Stimulated activated CD4-positive, alpha-beta T cell treated with anti-CD3 and anti-CD28 coated beads, Interleukin-12 subunit alpha, Interleukin-12 subunit beta, amount 100 ng/mL, for 24 hours (primary cell): ENCODE data around the gene CDH23.

ENCODE experiments used
- DNase-seq, 2 experiments: peaks; one replicate each; pipeline ENCODE4 v3.0.0-alpha.2; 2020; ENCODE audit warnings: low read depth in 2 of 2

CDH23 gene

DNA sequence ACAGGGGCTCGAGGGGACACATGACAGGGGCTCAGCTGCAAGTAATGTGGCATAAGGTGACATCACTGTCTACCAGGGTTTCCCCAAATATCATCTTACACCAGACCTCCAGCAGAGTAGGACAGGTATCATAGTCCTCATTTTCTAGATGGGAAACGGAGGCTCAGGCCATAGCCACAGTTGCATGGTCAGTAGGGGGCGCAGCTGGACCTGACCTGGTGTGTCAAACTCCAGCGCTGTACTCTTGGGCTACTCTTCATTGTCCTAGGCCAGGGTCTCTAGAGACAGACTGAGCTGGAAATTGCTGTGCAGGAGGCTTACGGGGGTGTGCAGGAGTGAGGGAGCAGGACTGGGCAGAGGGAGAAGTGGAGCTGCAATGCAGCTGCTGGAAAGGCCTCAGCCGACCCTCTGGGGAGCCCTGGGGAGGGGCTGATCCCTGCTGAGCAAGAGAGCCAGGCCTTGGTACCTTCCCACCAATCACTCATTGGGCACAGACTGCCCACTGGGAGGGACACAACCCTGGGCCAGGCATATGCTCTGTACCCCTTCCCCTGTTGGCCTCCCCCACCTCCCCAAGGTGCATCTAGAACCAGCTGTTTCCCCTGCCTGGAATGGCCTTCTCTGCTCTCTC, 89.9 kb downstream of the CDH23 start:
- peak in 1 of 2 experiments; percentile 40 for DNase-seq

DNA sequence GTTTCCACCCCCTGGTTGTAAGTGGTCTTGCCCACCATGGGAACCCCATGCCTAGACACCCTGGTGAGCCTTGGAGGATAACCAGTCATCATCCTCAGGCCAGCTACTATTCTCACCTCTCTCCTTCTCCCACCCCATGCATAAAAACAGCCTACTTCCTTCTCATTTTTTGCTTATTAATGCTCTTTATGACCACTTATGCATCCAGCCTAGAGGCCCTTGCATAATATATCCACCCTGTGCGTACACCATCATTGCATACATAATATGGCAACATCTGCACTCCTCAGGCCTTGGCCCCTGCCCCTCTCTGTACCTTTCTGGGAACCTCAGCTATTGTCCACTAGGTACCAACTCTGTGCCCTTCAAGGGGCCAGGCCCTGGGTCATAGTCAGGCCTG, 91.0 kb downstream of the CDH23 start:
- no peak for DNase-seq

DNA sequence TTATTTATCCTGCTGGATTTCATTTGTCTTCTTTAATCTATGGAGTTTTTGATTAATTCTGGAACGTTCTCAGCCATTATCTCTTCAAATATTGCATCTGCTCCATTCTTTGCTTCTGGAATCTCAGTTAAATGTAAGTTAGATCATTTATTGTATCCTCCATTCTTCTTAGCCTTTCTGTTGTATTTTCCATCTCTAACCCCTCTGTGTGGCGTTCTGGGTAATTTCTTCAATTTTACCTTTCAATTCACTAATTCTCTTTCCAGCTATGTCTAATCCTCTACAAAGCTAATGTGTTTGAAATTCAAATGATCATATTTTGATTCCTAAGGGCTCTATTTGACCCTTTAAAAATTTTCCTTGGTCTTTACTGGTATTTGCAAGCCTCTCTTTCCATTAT, 92.4 kb downstream of the CDH23 start:
- no peak for DNase-seq

DNA sequence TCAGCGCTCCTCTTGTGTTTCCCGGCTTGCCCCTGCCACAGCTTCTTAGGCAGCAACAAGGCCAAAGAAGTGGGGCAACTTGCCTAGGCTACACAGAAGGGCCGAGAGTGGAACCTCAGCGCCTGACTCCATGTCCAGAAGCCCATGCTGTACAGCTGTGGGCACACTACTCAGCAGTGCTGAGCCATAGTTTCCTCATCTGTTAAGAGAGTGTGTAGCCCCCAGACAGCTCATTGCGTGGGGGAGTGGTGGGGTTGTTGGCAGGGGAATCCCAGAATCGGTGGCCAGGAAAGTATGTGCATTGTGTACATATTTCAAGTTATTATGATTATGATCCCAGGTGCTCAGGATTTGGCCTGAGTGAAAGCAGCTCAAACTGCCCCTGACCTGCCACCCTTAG, 96.2 kb downstream of the CDH23 start:
- no peak for DNase-seq

DNA sequence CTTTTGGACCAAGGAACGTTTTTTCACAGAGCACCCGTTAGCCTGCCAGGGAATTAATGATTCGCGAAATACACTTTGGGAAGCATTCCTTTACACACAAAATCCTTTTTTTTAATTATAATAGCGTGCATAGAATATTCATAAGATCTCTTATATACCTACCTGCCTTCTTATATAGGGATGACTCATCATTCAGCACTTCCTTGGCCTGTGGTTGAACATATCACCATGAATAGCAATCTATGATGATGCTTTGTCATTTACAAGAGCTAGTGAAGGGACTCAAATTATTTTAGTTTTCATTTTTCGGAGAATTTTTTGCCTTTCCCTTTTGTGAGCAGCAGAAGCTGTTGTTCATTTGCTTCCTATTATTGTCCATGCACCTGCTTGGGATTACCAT, 97.0 kb downstream of the CDH23 start:
- DNase-seq: no peak

DNA sequence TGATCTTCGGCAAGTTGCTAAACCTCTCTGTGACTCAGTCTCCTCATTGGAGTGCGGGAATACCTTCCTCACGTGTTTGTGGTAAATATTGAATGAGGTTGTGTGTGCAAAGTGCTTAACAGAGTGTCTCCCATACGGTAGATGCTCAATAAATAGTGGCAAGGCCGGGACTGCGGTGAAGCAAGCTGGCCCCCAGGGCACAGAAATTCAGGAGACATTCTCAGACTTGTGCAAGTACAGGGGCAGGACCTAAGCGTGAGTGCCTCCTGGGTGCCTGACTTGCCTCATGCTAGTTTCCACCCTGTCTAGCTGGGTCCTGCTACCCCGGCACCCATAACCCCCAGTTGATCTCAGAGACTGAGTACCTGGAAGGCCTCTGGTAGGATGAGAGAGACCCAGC, 97.8 kb downstream of the CDH23 start:
- DNase-seq: no peak

DNA sequence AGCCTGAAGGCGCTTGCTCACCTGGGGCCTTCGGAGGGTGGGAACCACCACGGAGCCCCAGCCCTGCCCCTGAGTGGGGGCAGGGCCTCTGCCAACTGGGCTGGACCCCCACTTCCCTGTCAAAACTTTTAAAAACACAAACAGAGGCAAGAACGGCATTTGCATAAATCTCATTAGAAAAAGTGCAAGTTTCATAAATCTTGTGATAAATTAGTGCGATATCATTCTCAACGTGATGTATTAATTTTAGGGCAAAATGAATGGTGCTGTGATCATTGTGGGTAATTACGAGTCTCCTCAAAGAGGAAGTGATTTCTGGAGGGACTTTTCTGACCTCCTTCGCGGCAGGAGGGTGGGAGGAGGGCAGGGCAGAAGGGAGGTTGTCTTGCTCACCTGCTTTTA, 98.3 kb downstream of the CDH23 start:
- DNase-seq: no peak

DNA sequence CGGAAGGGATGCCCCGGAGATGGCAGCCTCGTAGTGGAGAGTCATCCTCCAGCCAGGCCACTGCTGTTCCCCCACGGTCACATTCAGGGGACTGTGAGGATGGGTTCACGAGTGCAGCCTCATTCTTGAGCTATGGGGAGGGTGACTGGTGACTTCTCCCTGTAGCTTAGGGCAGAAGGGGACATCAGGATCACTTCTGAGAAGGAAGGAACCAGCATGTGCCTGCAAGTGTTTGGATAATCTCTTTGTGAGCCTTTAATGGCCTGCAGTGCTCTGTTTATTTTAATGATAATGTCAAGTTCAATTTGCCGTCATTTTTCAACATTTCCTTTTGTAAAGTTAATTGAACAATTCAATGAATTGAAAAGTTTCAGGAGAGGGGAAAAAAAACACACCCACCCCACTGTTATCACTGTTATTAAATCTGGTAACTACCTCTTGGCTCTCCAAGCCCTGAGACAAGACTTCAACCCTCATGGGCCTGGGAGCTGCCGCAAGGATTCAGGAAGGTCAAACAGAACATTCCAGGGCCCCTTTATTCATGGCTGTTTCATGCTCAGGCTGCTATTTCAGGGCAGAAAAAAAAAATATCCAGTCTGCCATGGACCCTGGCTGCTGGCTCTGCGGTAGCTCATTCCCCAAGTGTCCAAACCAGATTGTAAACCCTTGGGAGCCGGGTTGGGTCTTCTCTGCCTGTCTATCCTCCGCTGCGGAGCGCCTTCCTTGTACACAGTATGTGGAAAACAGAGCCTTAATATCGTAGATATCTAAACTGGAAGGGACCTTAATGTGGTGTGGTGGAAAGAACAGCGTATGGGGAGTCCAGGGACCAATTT, 100.4 kb downstream of the CDH23 start:
- DNase-seq: no peak

DNA sequence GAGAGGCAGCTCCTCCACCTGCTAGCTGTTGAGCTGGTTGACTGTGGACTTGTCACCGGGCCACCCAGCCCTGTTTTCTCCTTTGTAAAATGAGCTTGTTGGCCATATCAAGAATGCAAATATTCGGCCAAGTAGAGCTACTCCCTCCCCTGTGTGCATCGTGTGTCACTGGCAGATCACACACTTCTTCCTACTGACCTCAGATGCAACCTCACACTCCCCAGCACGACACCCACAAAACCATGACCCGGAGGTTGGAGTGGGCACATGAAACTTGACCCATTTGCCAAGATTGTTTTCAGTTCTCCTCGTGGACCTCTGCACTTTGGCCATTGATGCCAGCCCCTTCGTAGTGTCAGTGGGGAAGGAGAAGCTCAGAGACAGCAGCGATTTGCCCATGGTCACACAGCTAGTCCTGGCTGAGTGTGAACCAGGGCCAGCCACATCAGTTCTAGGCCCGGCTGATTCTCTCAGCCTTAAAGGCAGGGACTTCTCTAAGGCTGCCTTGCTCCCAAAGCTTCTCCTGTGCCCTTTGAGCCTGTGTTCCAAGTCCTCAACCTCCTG, 101.1 kb downstream of the CDH23 start:
- DNase-seq: no peak

DNA sequence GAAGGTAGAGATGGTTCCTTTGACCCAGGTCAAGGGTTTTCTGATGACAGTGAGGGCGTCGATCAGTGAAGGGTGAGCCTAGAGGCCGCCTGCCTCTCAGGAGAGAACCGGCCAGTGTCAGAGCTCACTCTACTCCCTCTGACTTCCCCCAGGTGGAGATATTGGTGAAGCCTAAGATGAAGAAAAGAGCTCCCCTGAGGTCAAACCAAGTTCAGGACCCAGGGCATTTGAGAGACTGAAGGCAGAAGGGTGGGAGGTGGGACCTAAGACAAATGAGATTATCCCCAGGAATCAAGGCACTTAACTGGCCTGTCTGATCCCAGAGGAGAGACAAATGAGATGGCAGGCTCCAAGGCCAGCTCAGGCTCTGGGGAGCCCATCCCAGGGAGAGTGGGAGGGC, 104.7 kb downstream of the CDH23 start:
- no peak for DNase-seq

DNA sequence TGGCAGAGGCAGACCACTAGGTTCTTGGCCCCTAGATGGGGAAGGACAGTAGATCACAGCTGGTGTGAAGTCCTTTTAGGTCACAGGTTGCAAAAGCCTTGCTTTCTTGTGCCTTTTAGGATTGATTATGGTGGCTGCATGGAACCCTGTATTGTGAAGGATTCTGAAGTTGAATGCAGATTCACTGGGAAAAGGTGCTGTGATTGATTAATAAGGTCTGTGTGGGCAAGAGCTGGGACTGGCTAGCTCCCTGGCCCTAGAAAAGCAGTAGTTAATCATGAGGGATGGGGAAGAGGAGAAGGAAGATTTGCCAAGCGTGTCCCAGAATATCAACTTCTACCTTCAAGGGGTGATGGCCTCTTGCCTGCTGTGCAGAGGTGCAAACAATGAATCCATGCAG, 105.5 kb downstream of the CDH23 start:
- DNase-seq: no peak

DNA sequence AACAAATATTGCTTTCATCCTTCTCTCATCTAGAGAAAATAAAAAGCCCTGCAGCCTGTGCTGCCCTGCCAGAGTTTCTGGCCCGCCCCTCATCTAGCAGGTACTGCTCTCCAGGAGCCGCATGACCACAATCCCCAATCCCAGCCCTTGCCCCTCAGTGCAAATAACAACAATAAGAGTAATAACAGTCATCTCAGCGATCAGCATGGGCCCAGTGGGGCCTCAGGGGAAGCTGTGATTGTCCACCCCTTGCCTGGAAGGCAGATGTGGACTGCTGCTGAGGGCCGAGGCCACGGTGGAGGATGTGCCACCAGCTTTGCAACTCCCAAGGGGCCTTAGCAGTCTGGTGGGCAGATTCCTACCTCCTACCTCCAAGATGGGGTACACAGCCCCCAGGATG, 106.1 kb downstream of the CDH23 start:
- DNase-seq: no peak

DNA sequence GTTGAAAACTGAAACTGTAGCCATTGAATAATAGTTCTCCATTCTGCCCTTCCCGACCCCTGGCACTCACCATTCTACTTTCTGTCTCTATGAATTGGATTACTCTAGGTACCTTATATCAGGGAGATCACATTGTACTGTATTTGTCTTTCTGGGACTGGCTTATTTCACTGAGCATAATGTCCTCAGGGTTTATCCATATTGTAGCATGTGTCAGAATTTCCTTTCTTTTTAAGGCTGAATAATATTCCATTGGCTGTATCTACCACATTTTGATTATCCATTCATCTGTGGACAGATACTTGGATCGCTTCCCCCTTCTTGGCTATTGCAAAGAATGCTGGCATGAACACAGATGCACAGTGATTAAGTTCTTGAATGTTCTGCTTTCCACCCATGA, 107.4 kb downstream of the CDH23 start:
- DNase-seq: no peak

DNA sequence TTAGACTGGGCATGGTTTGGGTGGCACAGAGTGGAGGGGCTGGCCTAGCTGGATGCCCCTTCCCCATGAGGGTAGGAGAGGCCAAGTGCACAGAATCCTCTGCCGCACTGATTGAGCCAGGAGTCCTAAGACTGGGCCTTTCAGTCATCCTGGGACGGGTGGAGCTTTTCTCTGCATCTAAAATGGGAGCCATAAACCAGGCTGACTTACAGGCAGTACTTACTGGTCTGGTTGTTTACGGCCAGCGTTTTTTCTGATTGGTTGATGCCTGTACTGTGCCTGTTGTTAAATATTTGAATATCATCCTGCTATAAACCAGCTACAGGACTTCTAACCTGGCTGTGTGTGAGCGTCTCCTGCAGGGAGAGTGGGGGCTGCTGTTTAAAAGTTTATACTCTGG, 107.8 kb downstream of the CDH23 start:
- DNase-seq: no peak

DNA sequence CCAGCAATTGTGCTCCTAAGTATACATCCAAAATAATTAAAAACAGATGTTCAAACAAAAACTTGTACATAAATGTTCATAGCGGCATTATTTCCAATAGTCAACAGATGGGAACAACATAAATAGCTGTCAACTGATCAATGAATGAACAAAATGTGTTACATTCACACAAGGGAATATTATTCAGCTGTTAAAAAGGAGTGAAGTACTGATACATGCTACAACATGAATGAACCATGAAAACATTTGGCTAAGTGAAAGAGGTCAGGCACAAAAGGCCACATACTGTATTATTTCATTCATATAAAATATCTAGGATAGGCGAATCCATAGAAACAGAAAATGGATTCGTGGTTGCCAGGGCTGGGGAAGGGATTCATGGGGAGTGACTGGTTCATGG, 109.1 kb downstream of the CDH23 start:
- no peak for DNase-seq

DNA sequence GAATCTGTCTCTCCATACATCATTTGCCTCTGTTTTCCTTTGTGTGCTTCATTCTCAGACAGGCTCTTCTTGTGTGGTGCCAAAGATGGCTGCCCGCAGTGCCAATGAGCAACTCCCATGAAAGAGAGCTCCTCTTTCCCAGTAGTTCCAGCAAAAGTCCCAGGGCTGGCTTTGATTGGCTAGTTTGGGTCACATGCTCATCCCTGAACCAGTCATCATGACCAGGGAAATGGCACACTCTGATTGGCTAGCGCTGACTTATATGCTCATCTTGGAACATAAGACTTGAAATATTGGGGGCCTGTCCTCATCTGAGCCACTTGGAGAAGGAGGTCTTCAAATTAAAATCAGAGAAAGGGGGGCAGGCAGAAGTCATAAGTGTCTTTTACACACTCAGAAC, 112.7 kb downstream of the CDH23 start:
- no peak for DNase-seq

DNA sequence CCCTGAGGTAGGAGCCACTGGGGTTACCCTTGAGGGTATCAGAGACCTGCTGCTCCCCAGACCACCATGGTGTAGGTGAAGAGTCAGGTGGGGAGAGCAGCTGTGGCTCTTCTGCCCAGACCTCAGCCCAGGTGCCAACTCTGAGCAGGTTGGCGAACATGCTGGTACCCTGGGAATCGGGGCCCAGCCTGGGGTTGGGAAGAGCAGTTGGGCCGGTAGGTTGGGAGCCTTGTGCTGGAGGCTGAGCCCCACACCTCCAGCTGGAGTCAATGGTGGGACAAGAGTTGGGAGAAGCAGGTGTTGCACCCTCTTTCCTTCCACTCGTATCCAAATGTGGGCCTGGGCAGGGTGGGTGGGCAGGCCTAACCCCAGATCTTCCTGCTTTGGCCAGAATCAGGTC, 114.5 kb downstream of the CDH23 start:
- DNase-seq: no peak

DNA sequence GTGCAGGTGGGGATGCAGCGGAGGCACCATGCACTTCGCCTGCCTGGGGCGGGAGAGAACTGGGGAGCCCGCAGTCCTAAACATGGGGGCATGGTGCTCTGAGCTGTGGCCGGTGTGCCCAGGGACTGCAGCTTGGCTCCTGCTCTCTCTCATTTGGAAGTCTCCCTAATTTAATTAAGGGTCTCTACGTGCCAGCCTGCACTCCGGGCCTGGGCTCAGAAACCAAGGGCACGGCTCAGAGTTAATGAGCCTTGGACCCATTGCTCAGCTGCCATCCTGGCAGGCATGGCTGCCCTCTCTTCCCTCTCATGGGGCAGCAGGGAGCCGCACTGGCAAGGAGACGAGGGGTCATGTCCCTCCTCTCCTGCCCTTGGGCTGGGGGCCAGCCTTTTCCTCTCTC, 115.6 kb downstream of the CDH23 start:
- no peak for DNase-seq

DNA sequence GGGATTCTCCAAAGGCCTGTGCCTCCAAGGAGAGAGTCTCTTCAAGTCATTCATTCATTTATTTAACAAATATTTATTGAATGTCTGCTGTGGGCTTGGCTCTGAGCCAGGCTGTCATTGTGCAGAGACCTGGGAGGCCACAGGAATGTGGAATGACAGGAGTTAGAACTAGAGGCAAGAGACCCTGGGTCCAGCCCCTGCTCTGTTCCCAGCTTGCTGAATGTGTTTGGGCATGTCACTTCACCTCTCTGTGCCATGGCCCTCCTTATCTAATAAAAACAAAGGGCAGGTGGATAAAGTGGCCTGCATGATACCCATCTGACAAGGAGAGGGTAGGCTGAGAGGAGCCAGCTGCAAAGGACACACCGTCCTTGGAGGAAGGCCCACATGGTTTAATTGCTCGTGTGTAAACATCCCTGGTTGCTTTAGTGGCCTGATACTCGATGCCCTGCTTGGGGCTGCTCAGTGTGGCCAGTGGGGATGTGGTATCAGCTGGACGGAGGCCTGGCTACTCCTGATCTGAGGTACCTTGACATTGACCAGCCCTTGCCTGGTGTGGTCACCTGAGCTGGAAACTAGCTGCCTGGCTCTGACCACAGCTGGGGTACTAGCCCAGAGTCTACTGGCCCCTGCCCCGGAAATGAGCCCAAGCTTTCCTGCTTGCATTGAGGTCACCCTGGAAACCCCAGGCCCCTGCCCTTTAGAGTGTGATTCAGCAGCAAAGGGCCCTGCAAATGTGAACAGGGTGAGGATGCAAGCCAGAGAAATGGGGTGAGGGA, 116.2 kb downstream of the CDH23 start:
- no peak for DNase-seq

DNA sequence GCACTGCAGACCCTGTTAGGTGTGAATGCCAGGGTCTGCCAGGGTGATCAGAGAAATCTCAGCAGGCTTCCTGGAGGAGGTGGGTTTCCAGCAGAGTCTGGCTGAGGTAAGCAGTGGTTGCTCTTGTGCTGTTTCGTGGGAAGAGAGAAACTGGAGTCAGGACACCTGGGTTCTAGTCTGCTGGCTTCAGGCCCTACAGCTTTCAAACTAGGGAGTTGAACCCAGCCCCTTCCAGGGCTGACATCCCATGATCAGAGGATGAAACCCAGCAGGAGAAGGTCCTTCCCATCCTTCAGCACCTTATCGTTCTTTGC, 116.8 kb downstream of the CDH23 start:
- DNase-seq: no peak

DNA sequence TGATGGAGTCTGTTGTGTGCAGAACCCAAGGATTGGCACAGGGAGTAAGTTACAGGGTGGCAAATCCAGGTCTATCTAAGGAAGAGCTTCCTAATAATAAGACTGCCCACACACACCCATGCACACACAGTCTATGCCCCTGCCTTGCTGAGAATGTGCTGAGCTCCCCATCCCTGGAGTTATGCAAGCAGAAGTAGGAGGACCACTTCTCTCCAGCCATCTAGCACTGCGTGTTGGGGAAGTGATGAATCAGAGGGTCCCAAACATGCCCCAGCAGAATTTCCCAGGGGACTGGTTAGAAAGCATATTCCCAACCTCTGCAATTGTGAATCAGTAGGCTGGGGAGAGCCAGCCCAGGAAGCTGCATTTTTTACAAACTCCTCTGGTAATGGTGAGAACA, 117.2 kb downstream of the CDH23 start:
- DNase-seq: no peak

DNA sequence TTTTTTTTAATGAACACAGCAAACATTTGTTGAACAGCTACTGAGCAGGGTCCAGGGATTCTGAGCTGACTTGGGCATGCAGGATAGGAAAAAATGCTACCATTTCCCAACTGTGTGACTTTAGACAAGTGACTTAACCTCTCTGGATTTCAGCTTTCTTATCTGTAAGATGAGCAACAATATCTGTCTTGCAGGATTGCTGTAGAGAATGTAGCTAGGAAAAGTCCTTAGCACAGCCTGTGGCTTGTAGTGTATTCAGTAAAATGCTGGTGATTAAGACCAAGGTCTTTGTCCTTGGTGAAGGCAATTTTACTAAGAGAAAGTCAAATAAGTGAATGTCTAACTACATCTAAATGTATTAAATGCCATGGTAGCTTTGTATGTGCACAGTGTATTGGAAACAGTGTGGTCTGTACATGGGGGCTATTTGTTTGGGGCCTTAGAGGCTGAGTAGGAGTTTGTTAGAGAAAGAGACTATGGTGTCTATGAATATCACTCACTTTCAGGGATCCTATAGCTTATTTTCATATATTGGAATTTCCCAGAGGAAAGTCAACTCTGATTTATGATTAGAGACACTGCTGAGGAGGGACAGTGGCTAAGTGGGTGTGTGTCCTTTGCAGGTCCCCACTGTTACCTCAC, 118.9 kb downstream of the CDH23 start:
- DNase-seq: no peak
